ENCODE results near the gene KCNJ11.
A peak's percentile ranks its signal among the peaks of the same experiment; 100 is the strongest.

KCNJ11 gene

GRCh38 chr11:17347676-17348075, 40.8 kb downstream of the KCNJ11 start:
- in situ Hi-C loops (cut with HindIII; ENCODE audit: low sequenced_read_pairs): no loop called here
- TF ChIP-seq CTCF (IDR thresholded peaks at IDR 0.05; ENCODE audit: low read depth, low read length, missing control alignments): no peak
- DNase-seq (ENCODE audit: low read depth): no peak
- H3K4me3 ChIP-seq (ENCODE audit: low read depth, low read length): no peak overlapping the region

- no peak overlapping the region for H3K4me3 ChIP-seq (ENCODE audit: low read depth, low read length)
- in situ Hi-C loops (cut with HindIII; ENCODE audit: low sequenced_read_pairs): no loop called here
- DNase-seq (ENCODE audit: low read depth): peak; percentile 44
- TF ChIP-seq CTCF (IDR thresholded peaks at IDR 0.05; ENCODE audit: low read depth, low read length, missing control alignments): no peak
Measured at GRCh38 chr11:17343907-17344306, 44.6 kb downstream of the KCNJ11 start.

GRCh38 chr11:17343257-17343656, 45.2 kb downstream of the KCNJ11 start:
- TF ChIP-seq CTCF (IDR thresholded peaks at IDR 0.05; ENCODE audit: low read depth, low read length, missing control alignments): no peak
- no peak overlapping the region for H3K4me3 ChIP-seq (ENCODE audit: low read depth, low read length)
- no peak for DNase-seq (ENCODE audit: low read depth)
- in situ Hi-C loops (cut with HindIII; ENCODE audit: low sequenced_read_pairs): no loop called here

All from astrocyte of the cerebellum (primary cell).